ENCODE data around the gene TMEM35A. TPM values are rescaled to one million over a fixed set of nuclear protein-coding genes. Genes with fewer than 3 reads are reported as not detected.

The TMEM35A gene
- polyA plus RNA-seq, 1 of the 3 experiments (the other 2 are of a cell fraction) = 5.6 TPM

DNA sequence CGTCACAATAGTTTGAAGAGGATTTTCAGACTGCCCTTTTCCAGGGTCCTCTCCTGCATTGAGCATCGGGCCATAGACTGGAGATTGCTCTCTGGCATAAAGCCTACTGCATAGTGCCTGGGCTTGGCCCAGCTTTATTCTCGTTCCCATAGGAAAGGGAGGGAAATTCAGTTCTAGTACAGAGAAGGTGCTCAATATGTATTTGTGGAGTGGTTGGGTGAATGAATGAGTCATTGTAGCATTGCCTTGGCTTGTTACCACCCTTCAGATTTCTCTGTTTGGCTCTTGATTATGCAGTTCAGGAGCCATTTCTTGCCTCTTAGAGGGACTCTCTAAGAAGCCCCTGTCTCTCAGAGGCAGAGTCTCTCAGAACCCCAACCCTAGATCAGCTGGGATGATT lies 2.6 kb downstream of the TMEM35A start:
- Histone ChIP-seq H3K9me3 (no peaks in the 10 kb centered on the region), H3K36me3 (replicated peaks in 1 of 2; ENCODE audit: control insufficient read depth in 1 of 2, insufficient read depth in 2 of 2, low read length in 1 of 2) (no peaks in the 10 kb centered on the region), H4K20me1 (ENCODE audit: insufficient read depth) (no peaks in the 10 kb centered on the region), H3K27me3 (ENCODE audit: insufficient read depth) (no peaks in the 10 kb centered on the region; the same call in 1 of the 2 replicates), H3K9me2 (no peaks in the 10 kb centered on the region), H2AFZ (ENCODE audit: low read depth) (no peak overlapping the region), H3K27ac (ENCODE audit: low read depth in 2 of 2, low read length in 1 of 2) (no peak overlapping the region), H3K79me2 (ENCODE audit: insufficient read depth) (no peaks in the 10 kb centered on the region), H3K9ac (no peak overlapping the region), H3K4me1 (ENCODE audit: control insufficient read depth in 1 of 2, insufficient read depth in 2 of 2, low read depth in 1 of 2, low read length in 1 of 2) (peaks cover 0 to 8% of the 10 kb centered on the region in 2 experiments; a peak in 1 of 4 replicates), H3K4me3 (ENCODE audit: low read depth in 2 of 2, low read length in 1 of 2) (no peak overlapping the region), H3K4me2 (0 out of 2 replicates have a peak overlapping the region, but pooled peaks have one; percentile 62), H3F3A (replicated peaks; ENCODE audit: insufficient read depth) (peaks cover 3% of the 10 kb centered on the region)
- POLR2A ChIA-PET = no interaction called here
- TF ChIP-seq, protein P1, sequence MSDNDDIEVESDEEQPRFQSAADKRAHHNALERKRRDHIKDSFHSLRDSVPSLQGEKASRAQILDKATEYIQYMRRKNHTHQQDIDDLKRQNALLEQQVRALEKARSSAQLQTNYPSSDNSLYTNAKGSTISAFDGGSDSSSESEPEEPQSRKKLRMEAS (IDR thresholded peaks at IDR 0.05; ENCODE audit: low read depth) = no peak
- CTCF ChIA-PET = no interaction called here
- 47% methylated on average over 3 of the region's 3 CpGs for WGBS (ENCODE audit: low lambda C conversion rate)
- no peak for DNase-seq

DNA sequence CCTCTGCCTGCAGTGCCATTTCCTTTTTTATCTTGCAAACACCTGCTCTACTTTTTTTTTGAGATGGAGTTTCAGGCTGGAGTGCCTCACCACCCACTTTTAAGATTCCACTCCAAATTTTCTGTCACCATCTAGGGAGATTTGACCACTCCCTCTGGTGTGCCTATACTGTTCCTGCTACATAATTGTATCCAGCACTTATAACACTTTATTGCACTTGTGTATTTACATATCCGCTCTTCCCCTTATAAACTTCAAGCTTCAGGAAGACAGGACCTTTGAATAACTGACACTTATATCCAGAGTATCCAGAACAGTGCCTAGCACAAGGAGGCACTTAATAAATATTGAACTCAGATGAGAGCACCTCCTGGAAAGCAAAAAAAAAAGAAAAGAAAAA lies 13.1 kb downstream of the TMEM35A start:
- Histone ChIP-seq H3K4me3 (ENCODE audit: low read depth in 2 of 2, low read length in 1 of 2) (no peak overlapping the region), H3K4me2 (no peak overlapping the region), H3K4me1 (ENCODE audit: control insufficient read depth in 1 of 2, insufficient read depth in 2 of 2, low read depth in 1 of 2, low read length in 1 of 2) (no peaks in the 10 kb centered on the region), H3K79me2 (ENCODE audit: insufficient read depth) (no peaks in the 10 kb centered on the region), H3K9ac (no peak overlapping the region), H4K20me1 (ENCODE audit: insufficient read depth) (no peaks in the 10 kb centered on the region), H3F3A (replicated peaks; ENCODE audit: insufficient read depth) (no peaks in the 10 kb centered on the region), H3K9me3 (no peaks in the 10 kb centered on the region), H3K9me2 (no peaks in the 10 kb centered on the region), H2AFZ (ENCODE audit: low read depth) (no peak overlapping the region), H3K36me3 (replicated peaks in 1 of 2; ENCODE audit: control insufficient read depth in 1 of 2, insufficient read depth in 2 of 2, low read length in 1 of 2) (no peaks in the 10 kb centered on the region), H3K27ac (ENCODE audit: low read depth in 2 of 2, low read length in 1 of 2) (no peak overlapping the region), H3K27me3 (ENCODE audit: insufficient read depth) (no peaks in the 10 kb centered on the region; the same call in 1 of the 2 replicates)
- POLR2A ChIA-PET = no interaction called here
- CTCF ChIA-PET = no interaction called here
- TF ChIP-seq PBX3 (IDR thresholded peaks at IDR 0.05) (no peak), RAD21 (IDR thresholded peaks at IDR 0.05; ENCODE audit: low read length) (no peak), RCOR1 (IDR thresholded peaks at IDR 0.05; ENCODE audit: low read length) (no peak), EP300 (IDR thresholded peaks at IDR 0.05; ENCODE audit: borderline replicate concordance in 1 of 2, low read depth in 1 of 2, low read length in 1 of 2) (no peak), GABPA (IDR thresholded peaks at IDR 0.05; ENCODE audit: low read depth) (no peak), SIN3A (IDR thresholded peaks at IDR 0.05; ENCODE audit: borderline replicate concordance, low read depth, low read length) (no peak), MXI1 (IDR thresholded peaks at IDR 0.05; ENCODE audit: low read depth, low read length) (no peak), SMC3 (IDR thresholded peaks at IDR 0.05; ENCODE audit: low read depth, low read length) (no peak)
- DNase-seq = no peak
- 63% methylated on average over 1 of the region's 1 CpG for whole genome bisulfite sequencing (ENCODE audit: low lambda C conversion rate)

Measured in SK-N-SH (cell line).